ENCODE measurements around the gene ETNK2.

The ETNK2 gene

DNA sequence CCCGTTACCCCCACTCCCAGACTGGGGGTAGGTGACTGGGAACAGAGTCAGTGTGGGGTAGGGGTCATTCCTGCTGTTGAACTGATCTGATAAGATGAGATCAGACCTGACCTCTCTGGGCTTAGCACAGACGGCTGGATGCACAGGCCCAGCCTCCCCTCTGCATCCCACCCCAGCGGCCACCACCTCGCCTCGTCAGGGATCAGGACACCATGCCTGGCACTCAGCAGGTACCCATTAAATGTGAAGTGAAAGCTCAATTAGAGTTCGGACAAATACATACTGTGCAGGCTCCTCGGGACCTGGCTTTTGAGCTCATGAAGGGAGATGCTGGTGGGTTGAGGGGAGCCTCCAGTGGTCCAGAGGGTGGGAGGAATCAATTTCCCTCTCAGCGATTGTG is 63.2 kb downstream of the ETNK2 start:
- Histone ChIP-seq H3K27ac (ENCODE audit: low read length, poor library complexity, severe bottlenecking) (no peak overlapping the region), H2BK120ac (ENCODE audit: low read depth, low read length) (peak overlapping the region; percentile 94), H3K4me1 (ENCODE audit: control insufficient read depth, insufficient read depth, low read depth, low read length) (peaks cover 12% of the 10 kb centered on the region), H3K9me3 (ENCODE audit: control insufficient read depth, low read length) (no peaks in the 10 kb centered on the region), H2AFZ (ENCODE audit: low read depth, low read length) (no peak overlapping the region), H3K18ac (ENCODE audit: low read depth in 1 of 2, low read length in 2 of 2) (peak overlapping the region; percentile 67 to 82), H2AK5ac (ENCODE audit: low read length, severe bottlenecking) (no peak overlapping the region), H3K4me2 (ENCODE audit: low read length, poor library complexity, severe bottlenecking) (no peak overlapping the region), H3K27me3 (ENCODE audit: control insufficient read depth in 1 of 2, insufficient read depth in 1 of 2, low read length in 2 of 2) (no peaks in the 10 kb centered on the region), H3K9ac (ENCODE audit: low read length) (peak overlapping the region; percentile 77), H2BK5ac (ENCODE audit: low read depth, low read length, poor library complexity, severe bottlenecking) (no peak overlapping the region), H2BK15ac (ENCODE audit: low read depth, poor library complexity, severe bottlenecking) (no peak overlapping the region), H3K79me1 (replicated peaks; ENCODE audit: low read length, poor library complexity, severe bottlenecking) (peaks cover 3% of the 10 kb centered on the region), H3K4me3 (ENCODE audit: insufficient read depth in 1 of 2, low read depth in 1 of 2, low read length in 2 of 2) (peak overlapping the region in 1 of 2 experiments; percentile 19), H2BK12ac (ENCODE audit: low read length in 2 of 2) (peak overlapping the region; percentile 57 to 87), H3K14ac (ENCODE audit: low read length in 2 of 2) (peak overlapping the region in 1 of 2 experiments; percentile 26), H3K4ac (ENCODE audit: low read depth in 1 of 2, low read length in 2 of 2) (peak overlapping the region; percentile 1 to 9), H3K36me3 (ENCODE audit: control insufficient read depth in 1 of 2, insufficient read depth in 2 of 2, low read depth in 1 of 2, low read length in 2 of 2) (no peaks in the 10 kb centered on the region), H3K23ac (ENCODE audit: low read length in 2 of 2) (no peak overlapping the region), H4K91ac (ENCODE audit: low read length) (peak overlapping the region; percentile 97), H4K8ac (ENCODE audit: low read length) (peak overlapping the region; percentile 99)
- WGBS = 81% methylated on average over 6 of the region's 8 CpGs
- no peak for DNase-seq

DNA sequence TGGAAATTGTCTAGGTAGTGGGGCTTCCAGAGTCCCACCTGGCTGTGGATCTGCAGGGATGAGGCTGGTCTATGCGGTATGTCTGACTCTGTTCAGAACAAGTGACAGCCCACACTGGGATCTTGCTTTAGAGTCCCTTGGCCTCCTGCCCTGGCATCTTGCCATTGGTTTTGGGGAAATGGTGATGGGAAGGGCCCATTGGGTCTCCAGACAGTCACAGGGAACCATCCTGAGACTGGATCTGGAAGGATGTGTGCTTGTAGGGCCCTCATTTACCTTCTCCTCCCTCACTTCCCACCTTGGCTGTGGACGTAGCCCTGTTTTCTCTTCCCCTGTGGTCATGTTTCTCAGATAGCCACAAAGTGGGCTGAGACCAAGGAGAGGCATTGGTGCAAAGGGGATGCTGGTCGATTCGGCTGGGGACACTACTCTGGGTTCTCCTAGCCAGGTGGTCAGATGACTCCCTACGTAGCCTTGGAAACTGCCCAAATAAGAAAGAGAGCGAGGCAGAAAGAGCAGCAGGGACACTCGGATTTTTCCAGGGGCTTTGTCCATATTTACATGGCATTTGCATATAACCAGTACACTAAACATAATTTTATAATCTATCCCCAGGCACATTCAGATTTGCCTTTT is 63.8 kb downstream of the ETNK2 start:
- Histone ChIP-seq H3K18ac (ENCODE audit: low read depth in 1 of 2, low read length in 2 of 2) (no peak overlapping the region), H2AK5ac (ENCODE audit: low read length, severe bottlenecking) (no peak overlapping the region), H3K27ac (ENCODE audit: low read length, poor library complexity, severe bottlenecking) (no peak overlapping the region), H3K4me3 (ENCODE audit: insufficient read depth in 1 of 2, low read depth in 1 of 2, low read length in 2 of 2) (no peak overlapping the region), H2BK15ac (ENCODE audit: low read depth, poor library complexity, severe bottlenecking) (peak overlapping the region; percentile 88), H3K14ac (ENCODE audit: low read length in 2 of 2) (no peak overlapping the region), H3K4me2 (ENCODE audit: low read length, poor library complexity, severe bottlenecking) (no peak overlapping the region), H2AFZ (ENCODE audit: low read depth, low read length) (no peak overlapping the region), H3K79me1 (replicated peaks; ENCODE audit: low read length, poor library complexity, severe bottlenecking) (peaks cover 2% of the 10 kb centered on the region), H3K4me1 (ENCODE audit: control insufficient read depth, insufficient read depth, low read depth, low read length) (peaks cover 9% of the 10 kb centered on the region), H3K9me3 (ENCODE audit: control insufficient read depth, low read length) (no peaks in the 10 kb centered on the region), H3K27me3 (ENCODE audit: control insufficient read depth in 1 of 2, insufficient read depth in 1 of 2, low read length in 2 of 2) (no peaks in the 10 kb centered on the region), H3K9ac (ENCODE audit: low read length) (no peak overlapping the region), H3K23ac (ENCODE audit: low read length in 2 of 2) (no peak overlapping the region), H2BK120ac (ENCODE audit: low read depth, low read length) (peak overlapping the region; percentile 94), H2BK12ac (ENCODE audit: low read length in 2 of 2) (peak overlapping the region in 1 of 2 experiments; percentile 17), H3K36me3 (ENCODE audit: control insufficient read depth in 1 of 2, insufficient read depth in 2 of 2, low read depth in 1 of 2, low read length in 2 of 2) (no peaks in the 10 kb centered on the region), H4K91ac (ENCODE audit: low read length) (no peak overlapping the region), H2BK5ac (ENCODE audit: low read depth, low read length, poor library complexity, severe bottlenecking) (no peak overlapping the region), H3K4ac (ENCODE audit: low read depth in 1 of 2, low read length in 2 of 2) (peak overlapping the region; percentile 9), H4K8ac (ENCODE audit: low read length) (peak overlapping the region; percentile 43)
- WGBS = 93% methylated on average over 7 of the region's 7 CpGs
- no peak for DNase-seq

DNA sequence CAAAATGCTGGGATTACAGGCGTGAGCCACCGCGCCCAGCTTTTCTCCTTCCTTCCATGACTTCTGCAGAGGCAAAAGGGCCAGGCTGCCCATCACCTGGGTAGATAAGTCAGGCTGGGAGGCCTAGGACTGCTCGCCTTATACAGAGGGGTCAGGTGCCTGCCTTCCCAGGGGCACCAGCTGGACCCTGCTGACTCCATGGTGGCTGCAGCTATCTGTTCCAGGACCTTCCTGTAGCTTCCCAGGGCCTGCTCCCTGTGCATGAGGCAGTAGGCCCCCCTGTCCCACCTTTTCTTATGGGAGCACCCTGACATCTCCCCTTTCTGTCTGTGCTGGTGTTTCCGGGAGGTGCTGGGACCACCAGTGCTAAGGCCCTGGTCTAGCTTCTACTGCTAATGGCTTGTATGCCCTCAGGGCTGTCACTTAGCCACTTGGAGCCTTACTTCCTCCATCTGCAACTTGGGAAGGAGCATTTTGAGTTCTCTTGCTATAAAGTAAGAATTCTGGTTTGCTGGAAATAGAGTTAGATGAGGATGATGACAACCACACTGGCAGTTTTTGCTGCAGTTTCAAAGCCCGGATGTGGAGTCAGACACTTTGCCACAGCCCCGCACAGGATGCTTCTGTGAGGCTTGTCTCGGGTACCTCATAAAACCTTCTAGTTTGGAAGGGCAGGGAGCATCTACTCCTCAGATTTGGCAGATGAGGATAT is 64.5 kb downstream of the ETNK2 start:
- Histone ChIP-seq H2BK15ac (ENCODE audit: low read depth, poor library complexity, severe bottlenecking) (no peak overlapping the region), H4K8ac (ENCODE audit: low read length) (no peak overlapping the region), H3K79me1 (replicated peaks; ENCODE audit: low read length, poor library complexity, severe bottlenecking) (peaks cover 2% of the 10 kb centered on the region), H3K4ac (ENCODE audit: low read depth in 1 of 2, low read length in 2 of 2) (no peak overlapping the region), H2AFZ (ENCODE audit: low read depth, low read length) (no peak overlapping the region), H2AK5ac (ENCODE audit: low read length, severe bottlenecking) (no peak overlapping the region), H3K18ac (ENCODE audit: low read depth in 1 of 2, low read length in 2 of 2) (no peak overlapping the region), H3K4me1 (ENCODE audit: control insufficient read depth, insufficient read depth, low read depth, low read length) (peaks cover 8% of the 10 kb centered on the region), H3K4me3 (ENCODE audit: insufficient read depth in 1 of 2, low read depth in 1 of 2, low read length in 2 of 2) (no peak overlapping the region), H3K4me2 (ENCODE audit: low read length, poor library complexity, severe bottlenecking) (no peak overlapping the region), H3K9ac (ENCODE audit: low read length) (no peak overlapping the region), H3K27me3 (ENCODE audit: control insufficient read depth in 1 of 2, insufficient read depth in 1 of 2, low read length in 2 of 2) (no peaks in the 10 kb centered on the region), H2BK5ac (ENCODE audit: low read depth, low read length, poor library complexity, severe bottlenecking) (no peak overlapping the region), H2BK120ac (ENCODE audit: low read depth, low read length) (no peak overlapping the region), H4K91ac (ENCODE audit: low read length) (peak overlapping the region; percentile 70), H2BK12ac (ENCODE audit: low read length in 2 of 2) (peak overlapping the region in 1 of 2 experiments; percentile 17), H3K27ac (ENCODE audit: low read length, poor library complexity, severe bottlenecking) (no peak overlapping the region), H3K14ac (ENCODE audit: low read length in 2 of 2) (no peak overlapping the region), H3K23ac (ENCODE audit: low read length in 2 of 2) (no peak overlapping the region), H3K36me3 (ENCODE audit: control insufficient read depth in 1 of 2, insufficient read depth in 2 of 2, low read depth in 1 of 2, low read length in 2 of 2) (no peaks in the 10 kb centered on the region), H3K9me3 (ENCODE audit: control insufficient read depth, low read length) (no peaks in the 10 kb centered on the region)
- 97% methylated on average over 8 of the region's 8 CpGs for WGBS
- DNase-seq = no peak

DNA sequence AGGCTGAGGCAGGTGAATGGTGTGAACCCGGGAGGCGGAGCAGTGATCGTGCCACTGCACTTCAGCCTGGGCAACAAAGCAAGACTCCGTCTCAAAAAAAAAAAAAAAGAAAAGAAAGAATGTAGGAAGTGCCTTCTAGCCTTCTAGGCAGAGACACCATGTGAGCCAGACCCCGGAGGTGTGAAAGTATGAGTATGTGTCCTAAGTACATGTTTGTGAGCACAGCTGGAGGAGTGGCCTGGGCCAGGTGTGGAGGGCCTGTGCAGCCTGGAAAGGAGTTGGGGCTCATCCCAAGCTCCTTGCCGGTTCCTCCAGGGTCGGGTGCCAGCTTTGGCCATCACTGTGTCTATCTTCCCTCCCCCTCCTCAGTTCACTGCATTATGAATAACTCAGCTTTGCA is 66.0 kb downstream of the ETNK2 start:
- Histone ChIP-seq H3K9ac (ENCODE audit: low read length) (no peak overlapping the region), H2BK12ac (ENCODE audit: low read length in 2 of 2) (no peak overlapping the region), H3K4ac (ENCODE audit: low read depth in 1 of 2, low read length in 2 of 2) (no peak overlapping the region), H3K4me3 (ENCODE audit: insufficient read depth in 1 of 2, low read depth in 1 of 2, low read length in 2 of 2) (no peak overlapping the region), H4K8ac (ENCODE audit: low read length) (peak overlapping the region; percentile 71), H2AK5ac (ENCODE audit: low read length, severe bottlenecking) (no peak overlapping the region), H2BK15ac (ENCODE audit: low read depth, poor library complexity, severe bottlenecking) (no peak overlapping the region), H3K4me2 (ENCODE audit: low read length, poor library complexity, severe bottlenecking) (no peak overlapping the region), H3K9me3 (ENCODE audit: control insufficient read depth, low read length) (no peaks in the 10 kb centered on the region), H3K79me1 (replicated peaks; ENCODE audit: low read length, poor library complexity, severe bottlenecking) (peaks cover 4% of the 10 kb centered on the region), H2BK5ac (ENCODE audit: low read depth, low read length, poor library complexity, severe bottlenecking) (no peak overlapping the region), H4K91ac (ENCODE audit: low read length) (no peak overlapping the region), H2AFZ (ENCODE audit: low read depth, low read length) (no peak overlapping the region), H3K27me3 (ENCODE audit: control insufficient read depth in 1 of 2, insufficient read depth in 1 of 2, low read length in 2 of 2) (no peaks in the 10 kb centered on the region), H3K23ac (ENCODE audit: low read length in 2 of 2) (no peak overlapping the region), H2BK120ac (ENCODE audit: low read depth, low read length) (no peak overlapping the region), H3K36me3 (ENCODE audit: control insufficient read depth in 1 of 2, insufficient read depth in 2 of 2, low read depth in 1 of 2, low read length in 2 of 2) (no peaks in the 10 kb centered on the region), H3K27ac (ENCODE audit: low read length, poor library complexity, severe bottlenecking) (no peak overlapping the region), H3K14ac (ENCODE audit: low read length in 2 of 2) (no peak overlapping the region), H3K4me1 (ENCODE audit: control insufficient read depth, insufficient read depth, low read depth, low read length) (peaks cover 11% of the 10 kb centered on the region), H3K18ac (ENCODE audit: low read depth in 1 of 2, low read length in 2 of 2) (no peak overlapping the region)
- DNase-seq = no peak
- 97% methylated on average over 7 of the region's 7 CpGs for WGBS
